ENCODE data around the gene WWC2.

Gene WWC2

GRCh38 chr4:183153190-183153916 lies 54.3 kb downstream of the WWC2 start:
- TF ChIP-seq POLR2AphosphoS5 (IDR thresholded peaks at IDR 0.05; ENCODE audit: borderline replicate concordance, low read depth, low read length) (no peak), FOXP2 (optimal IDR thresholded peaks at IDR 0.05; ENCODE audit: control extremely low read depth, extremely low read length, insufficient read depth) (no peak), EZH2 (IDR thresholded peaks at IDR 0.05) (no peak)
- H3K4me3 ChIP-seq, result no peak overlapping the region
- H3K36me3 ChIP-seq (ENCODE audit: insufficient read depth, low read length), result no peaks in the 10 kb centered on the region
- H3K9me3 ChIP-seq (ENCODE audit: low read depth, low read length), result no peaks in the 10 kb centered on the region
- H3K9ac ChIP-seq (ENCODE audit: insufficient read length), result no peak overlapping the region
- no peak overlapping the region for H3K27ac ChIP-seq
- DNase-seq (ENCODE audit: low read depth, low spot score), result no peak

DNA sequence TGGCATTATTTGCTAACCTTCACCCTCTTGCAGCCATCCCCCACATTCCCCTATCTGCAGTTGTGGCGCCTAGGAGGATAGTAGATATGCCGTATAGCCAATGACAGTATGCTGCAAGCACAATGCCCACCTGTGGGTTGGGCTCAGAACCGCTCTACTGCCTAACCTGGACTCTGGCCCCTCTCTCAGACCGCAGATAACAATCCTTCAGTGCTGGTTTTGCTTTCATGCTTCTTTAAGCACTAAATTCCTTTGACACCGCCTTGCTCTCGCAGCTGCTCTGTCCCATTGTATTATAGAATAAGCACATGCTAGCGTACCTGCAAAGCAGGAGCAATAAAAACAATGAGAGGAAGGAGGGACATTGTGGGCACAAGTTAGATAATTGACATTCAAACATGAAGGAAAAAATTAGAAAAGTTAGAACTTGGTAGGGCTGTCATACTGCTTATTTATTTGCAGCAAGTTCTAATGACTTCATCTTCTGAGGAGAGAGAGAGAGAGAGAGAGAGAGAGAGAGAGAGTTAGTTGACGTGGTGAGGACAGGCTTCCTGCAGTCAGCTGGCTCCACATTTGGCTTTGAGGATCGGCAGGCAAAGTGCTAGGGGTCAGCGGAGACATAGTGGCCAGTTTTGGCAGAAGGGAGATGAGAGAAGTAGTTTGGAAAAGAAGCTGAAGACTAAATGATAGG lies 55.8 kb downstream of the WWC2 start:
- no peaks in the 10 kb centered on the region for H3K9me3 ChIP-seq (ENCODE audit: low read depth, low read length)
- H3K27ac ChIP-seq, result no peak overlapping the region
- no peak for TF ChIP-seq EZH2 (IDR thresholded peaks at IDR 0.05)
- TF ChIP-seq FOXP2 (optimal IDR thresholded peaks at IDR 0.05; ENCODE audit: control extremely low read depth, extremely low read length, insufficient read depth), result no peak
- no peak for TF ChIP-seq POLR2AphosphoS5 (IDR thresholded peaks at IDR 0.05; ENCODE audit: borderline replicate concordance, low read depth, low read length)
- no peak overlapping the region for H3K4me3 ChIP-seq
- H3K36me3 ChIP-seq (ENCODE audit: insufficient read depth, low read length), result no peaks in the 10 kb centered on the region
- H3K9ac ChIP-seq (ENCODE audit: insufficient read length), result no peak overlapping the region
- no peak for DNase-seq (ENCODE audit: low read depth, low spot score)

GRCh38 chr4:183155450-183156184 lies 56.6 kb downstream of the WWC2 start:
- no peaks in the 10 kb centered on the region for H3K36me3 ChIP-seq (ENCODE audit: insufficient read depth, low read length)
- no peak for TF ChIP-seq FOXP2 (optimal IDR thresholded peaks at IDR 0.05; ENCODE audit: control extremely low read depth, extremely low read length, insufficient read depth)
- no peak for TF ChIP-seq EZH2 (IDR thresholded peaks at IDR 0.05)
- no peak for TF ChIP-seq POLR2AphosphoS5 (IDR thresholded peaks at IDR 0.05; ENCODE audit: borderline replicate concordance, low read depth, low read length)
- H3K9ac ChIP-seq (ENCODE audit: insufficient read length), result no peak overlapping the region
- H3K9me3 ChIP-seq (ENCODE audit: low read depth, low read length), result no peaks in the 10 kb centered on the region
- no peak for DNase-seq (ENCODE audit: low read depth, low spot score)
- H3K4me3 ChIP-seq, result no peak overlapping the region
- no peak overlapping the region for H3K27ac ChIP-seq

DNA sequence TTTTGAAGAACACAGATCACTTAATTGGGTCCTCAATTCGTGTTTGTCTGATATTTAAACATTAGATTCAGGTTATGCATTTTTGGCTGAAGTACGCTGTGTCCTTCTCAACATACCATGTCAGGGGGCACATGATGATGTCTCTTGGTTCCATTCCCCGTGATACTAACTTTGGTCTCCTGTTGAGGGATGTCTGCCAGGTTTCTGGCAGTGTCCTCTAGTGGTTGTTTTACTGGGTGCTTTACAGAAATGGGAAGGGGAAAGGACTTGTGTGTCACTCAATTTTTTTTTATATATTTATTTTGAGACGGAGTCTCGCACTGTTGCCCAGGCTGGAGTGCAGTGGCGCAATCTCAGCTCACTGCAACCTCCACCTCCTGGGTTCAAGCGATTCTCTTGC lies 58.2 kb downstream of the WWC2 start:
- TF ChIP-seq FOXP2 (optimal IDR thresholded peaks at IDR 0.05; ENCODE audit: control extremely low read depth, extremely low read length, insufficient read depth) (no peak), EZH2 (IDR thresholded peaks at IDR 0.05) (no peak), POLR2AphosphoS5 (IDR thresholded peaks at IDR 0.05; ENCODE audit: borderline replicate concordance, low read depth, low read length) (no peak)
- no peak overlapping the region for H3K27ac ChIP-seq
- no peak overlapping the region for H3K4me3 ChIP-seq
- no peaks in the 10 kb centered on the region for H3K9me3 ChIP-seq (ENCODE audit: low read depth, low read length)
- DNase-seq (ENCODE audit: low read depth, low spot score), result no peak
- no peaks in the 10 kb centered on the region for H3K36me3 ChIP-seq (ENCODE audit: insufficient read depth, low read length)
- H3K9ac ChIP-seq (ENCODE audit: insufficient read length), result no peak overlapping the region

GRCh38 chr4:183158062-183158461 lies 59.0 kb downstream of the WWC2 start:
- H3K27ac ChIP-seq, result no peak overlapping the region
- H3K4me3 ChIP-seq, result no peak overlapping the region
- no peak overlapping the region for H3K9ac ChIP-seq (ENCODE audit: insufficient read length)
- H3K9me3 ChIP-seq (ENCODE audit: low read depth, low read length), result no peaks in the 10 kb centered on the region
- TF ChIP-seq FOXP2 (optimal IDR thresholded peaks at IDR 0.05; ENCODE audit: control extremely low read depth, extremely low read length, insufficient read depth) (no peak), POLR2AphosphoS5 (IDR thresholded peaks at IDR 0.05; ENCODE audit: borderline replicate concordance, low read depth, low read length) (no peak), EZH2 (IDR thresholded peaks at IDR 0.05) (no peak)
- DNase-seq (ENCODE audit: low read depth, low spot score), result no peak
- no peaks in the 10 kb centered on the region for H3K36me3 ChIP-seq (ENCODE audit: insufficient read depth, low read length)

DNA sequence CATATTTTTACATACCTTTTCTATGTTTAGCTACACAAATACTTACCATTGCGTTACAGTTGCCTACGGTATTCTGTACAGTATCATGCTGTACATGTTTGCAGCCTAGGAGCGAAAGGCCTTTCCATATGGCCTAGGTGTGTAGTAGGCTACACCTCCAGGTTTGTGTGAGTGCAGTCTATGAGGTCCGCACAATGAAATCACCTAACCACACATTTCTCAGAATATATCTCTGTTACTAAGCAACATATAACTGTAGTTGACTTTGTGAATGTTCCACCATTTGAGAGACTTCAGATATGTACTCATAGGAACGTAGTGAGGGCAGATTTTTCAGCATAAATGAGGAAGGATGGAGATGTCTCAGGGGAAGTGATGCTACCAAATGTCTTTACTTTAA lies 62.6 kb downstream of the WWC2 start:
- Histone ChIP-seq H3K4me3 (no peak overlapping the region), H3K27ac (no peak overlapping the region), H3K9me3 (ENCODE audit: low read depth, low read length) (no peaks in the 10 kb centered on the region), H3K9ac (ENCODE audit: insufficient read length) (no peak overlapping the region), H3K36me3 (ENCODE audit: insufficient read depth, low read length) (no peaks in the 10 kb centered on the region)
- TF ChIP-seq EZH2 (IDR thresholded peaks at IDR 0.05), result no peak
- DNase-seq (ENCODE audit: low read depth, low spot score), result no peak

DNA sequence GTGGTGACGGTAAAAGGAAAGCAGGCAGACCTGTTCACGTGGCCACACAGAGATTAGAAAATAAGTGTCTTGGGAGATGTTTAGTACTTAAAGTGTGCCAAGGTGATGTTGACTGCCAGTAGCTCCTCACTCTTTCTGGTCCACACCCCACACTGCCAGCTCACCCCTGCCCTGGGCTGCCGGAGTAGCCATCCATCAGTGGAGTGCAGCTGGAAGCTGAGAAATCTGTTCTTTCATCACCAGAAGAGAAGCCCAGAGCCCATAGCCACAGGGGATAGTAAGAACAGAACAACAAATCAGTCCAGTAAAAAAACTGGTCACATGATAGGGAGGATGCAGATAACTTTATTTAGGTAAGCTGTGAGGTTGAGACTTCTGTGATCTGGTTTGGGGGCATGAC lies 64.1 kb downstream of the WWC2 start:
- no peak for TF ChIP-seq FOXP2 (optimal IDR thresholded peaks at IDR 0.05; ENCODE audit: control extremely low read depth, extremely low read length, insufficient read depth)
- no peak for TF ChIP-seq EZH2 (IDR thresholded peaks at IDR 0.05)
- TF ChIP-seq POLR2AphosphoS5 (IDR thresholded peaks at IDR 0.05; ENCODE audit: borderline replicate concordance, low read depth, low read length), result no peak
- H3K36me3 ChIP-seq (ENCODE audit: insufficient read depth, low read length), result no peaks in the 10 kb centered on the region
- H3K9ac ChIP-seq (ENCODE audit: insufficient read length), result no peak overlapping the region
- H3K9me3 ChIP-seq (ENCODE audit: low read depth, low read length), result no peaks in the 10 kb centered on the region
- H3K4me3 ChIP-seq, result no peak overlapping the region
- DNase-seq (ENCODE audit: low read depth, low spot score), result no peak
- no peak overlapping the region for H3K27ac ChIP-seq

- Histone ChIP-seq H3K4me3 (peak overlapping the region; percentile 8; the same call in 1 of the 2 replicates), H3K9ac (ENCODE audit: insufficient read length) (no peak overlapping the region), H3K36me3 (ENCODE audit: insufficient read depth, low read length) (no peaks in the 10 kb centered on the region), H3K27ac (peak overlapping the region; percentile 2), H3K9me3 (ENCODE audit: low read depth, low read length) (no peaks in the 10 kb centered on the region)
- no peak for DNase-seq (ENCODE audit: low read depth, low spot score)
- TF ChIP-seq POLR2AphosphoS5 (IDR thresholded peaks at IDR 0.05; ENCODE audit: borderline replicate concordance, low read depth, low read length), result no peak
- no peak for TF ChIP-seq EZH2 (IDR thresholded peaks at IDR 0.05)
- TF ChIP-seq FOXP2 (optimal IDR thresholded peaks at IDR 0.05; ENCODE audit: control extremely low read depth, extremely low read length, insufficient read depth), result no peak
Observed at GRCh38 chr4:183164963-183165362, 65.9 kb downstream of the WWC2 start.
